Measurements from ENCODE around the gene VTI1A.

Gene VTI1A

GRCh38 chr10:112791447-112791846 is 344.4 kb downstream of the VTI1A start:
- CTCF ChIA-PET = no interaction called here
- TF ChIP-seq CTCF (IDR thresholded peaks at IDR 0.05; ENCODE audit: insufficient read depth, low read length, missing control alignments) = no peak
- no peak for DNase-seq (ENCODE audit: low read depth, low spot score)
- H3K4me3 ChIP-seq (ENCODE audit: low read depth, low read length) = no peak overlapping the region
- POLR2A ChIA-PET = no interaction called here

GRCh38 chr10:112792487-112793201 is 345.6 kb downstream of the VTI1A start:
- no peak overlapping the region for H3K4me3 ChIP-seq (ENCODE audit: low read depth, low read length)
- POLR2A ChIA-PET = no interaction called here
- CTCF ChIA-PET = interaction anchor here (1.0 to 1.5 kb wide), 2 partner anchors 17 to 321 kb away, joined by 3 read pairs; no protein-coding TSS in a partner anchor
- no peak for DNase-seq (ENCODE audit: low read depth, low spot score)
- TF ChIP-seq CTCF (IDR thresholded peaks at IDR 0.05; ENCODE audit: insufficient read depth, low read length, missing control alignments) = no peak

- ChIA-PET CTCF (interaction anchor here (1.0 to 1.5 kb wide), 2 partner anchors 16 to 322 kb away, joined by 3 read pairs; no protein-coding TSS in a partner anchor), POLR2A (no interaction called here)
- no peak overlapping the region for H3K4me3 ChIP-seq (ENCODE audit: low read depth, low read length)
- DNase-seq (ENCODE audit: low read depth, low spot score) = no peak
- TF ChIP-seq CTCF (IDR thresholded peaks at IDR 0.05; ENCODE audit: insufficient read depth, low read length, missing control alignments) = no peak
These were observed 346.3 kb downstream of the VTI1A start for GRCh38 chr10:112793202-112793921.

- POLR2A ChIA-PET = no interaction called here
- no peak for TF ChIP-seq CTCF (IDR thresholded peaks at IDR 0.05; ENCODE audit: insufficient read depth, low read length, missing control alignments)
- CTCF ChIA-PET = interaction anchor here (1.5 kb wide), 1 partner anchor 15 kb away, joined by 3 read pairs; no protein-coding TSS in a partner anchor
- H3K4me3 ChIP-seq (ENCODE audit: low read depth, low read length) = no peak overlapping the region
- no peak for DNase-seq (ENCODE audit: low read depth, low spot score)
These were observed 347.2 kb downstream of the VTI1A start for GRCh38 chr10:112794201-112794600.

- no peak overlapping the region for H3K4me3 ChIP-seq (ENCODE audit: low read depth, low read length)
- ChIA-PET CTCF (no interaction called here), POLR2A (no interaction called here)
- no peak for TF ChIP-seq CTCF (IDR thresholded peaks at IDR 0.05; ENCODE audit: insufficient read depth, low read length, missing control alignments)
- no peak for DNase-seq (ENCODE audit: low read depth, low spot score)
These were observed 348.1 kb downstream of the VTI1A start for GRCh38 chr10:112795067-112795466.

- no peak for DNase-seq (ENCODE audit: low read depth, low spot score)
- CTCF ChIA-PET = no interaction called here
- no peak for TF ChIP-seq CTCF (IDR thresholded peaks at IDR 0.05; ENCODE audit: insufficient read depth, low read length, missing control alignments)
- POLR2A ChIA-PET = no interaction called here
- H3K4me3 ChIP-seq (ENCODE audit: low read depth, low read length) = no peak overlapping the region
These were observed 350.2 kb downstream of the VTI1A start for GRCh38 chr10:112797197-112797596.
